NCI-H2107 treated with DMSO at 0.1 percent for 48 hours (cell line): Measurements from ENCODE around the gene TM2D1.

Source experiments
- DNase-seq: peaks from one replicate; lab custom pipeline; 2025; ENCODE audit not compliant: unreplicated experiment; lab: John Stamatoyannopoulos, UW

The TM2D1 gene

GRCh38 chr1:61645476-61645875 lies 79.5 kb downstream of the TM2D1 start:
- no peak for DNase-seq

- no peak for DNase-seq
Measured at GRCh38 chr1:61644303-61644702, 80.6 kb downstream of the TM2D1 start.

GRCh38 chr1:61642475-61643232 lies 82.3 kb downstream of the TM2D1 start:
- peak; percentile 30 for DNase-seq

GRCh38 chr1:61641578-61642336 lies 83.2 kb downstream of the TM2D1 start:
- DNase-seq, result no peak

- DNase-seq, result no peak
Measured at GRCh38 chr1:61640531-61641530, 84.1 kb downstream of the TM2D1 start.

GRCh38 chr1:61639608-61640336 lies 85.2 kb downstream of the TM2D1 start:
- no peak for DNase-seq

GRCh38 chr1:61638911-61639605 lies 85.9 kb downstream of the TM2D1 start:
- no peak for DNase-seq

- DNase-seq, result no peak
Measured at GRCh38 chr1:61638296-61638695, 86.6 kb downstream of the TM2D1 start.

GRCh38 chr1:61637470-61637869 lies 87.5 kb downstream of the TM2D1 start:
- no peak for DNase-seq

GRCh38 chr1:61636814-61637213 lies 88.1 kb downstream of the TM2D1 start:
- no peak for DNase-seq

GRCh38 chr1:61636376-61636775 lies 88.6 kb downstream of the TM2D1 start:
- DNase-seq, result no peak

- DNase-seq, result no peak
Measured at GRCh38 chr1:61635557-61635956, 89.4 kb downstream of the TM2D1 start.

- DNase-seq, result no peak
Measured at GRCh38 chr1:61631436-61631835, 93.5 kb downstream of the TM2D1 start.
